GM06990 (cell line): ENCODE results near the gene PCBP3.

ENCODE experiments used
- DNase-seq: peaks from one replicate; pipeline ENCODE4 v3.0.0-alpha.2; 2011; ENCODE audit not compliant: insufficient read length; ENCODE audit errors: extremely low read depth
- H3K27me3 ChIP-seq: replicated peaks from 2 replicates; pipeline ENCODE4 v1.6.0; 2011; ENCODE audit warnings: low read length; ENCODE audit not compliant: control insufficient read depth, insufficient read depth
- H3K36me3 ChIP-seq: 2 replicates; pipeline ENCODE4 v1.5.1; 2011; ENCODE audit warnings: low read length; ENCODE audit not compliant: control insufficient read depth, insufficient read depth
- H3K4me3 ChIP-seq: replicated peaks from 2 replicates; pipeline ENCODE4 v1.5.1; 2011; ENCODE audit warnings: low read depth, mild to moderate bottlenecking, control low read depth, low read length
- TF ChIP-seq, protein P1 (sequence below): IDR thresholded peaks from 2 replicates; pipeline ENCODE4 v1.5.1; 2011; ENCODE audit warnings: low read length, control low read depth, mild to moderate bottlenecking, inconsistent platforms; ENCODE audit not compliant: insufficient read depth, poor library complexity, severe bottlenecking

Gene PCBP3

DNA sequence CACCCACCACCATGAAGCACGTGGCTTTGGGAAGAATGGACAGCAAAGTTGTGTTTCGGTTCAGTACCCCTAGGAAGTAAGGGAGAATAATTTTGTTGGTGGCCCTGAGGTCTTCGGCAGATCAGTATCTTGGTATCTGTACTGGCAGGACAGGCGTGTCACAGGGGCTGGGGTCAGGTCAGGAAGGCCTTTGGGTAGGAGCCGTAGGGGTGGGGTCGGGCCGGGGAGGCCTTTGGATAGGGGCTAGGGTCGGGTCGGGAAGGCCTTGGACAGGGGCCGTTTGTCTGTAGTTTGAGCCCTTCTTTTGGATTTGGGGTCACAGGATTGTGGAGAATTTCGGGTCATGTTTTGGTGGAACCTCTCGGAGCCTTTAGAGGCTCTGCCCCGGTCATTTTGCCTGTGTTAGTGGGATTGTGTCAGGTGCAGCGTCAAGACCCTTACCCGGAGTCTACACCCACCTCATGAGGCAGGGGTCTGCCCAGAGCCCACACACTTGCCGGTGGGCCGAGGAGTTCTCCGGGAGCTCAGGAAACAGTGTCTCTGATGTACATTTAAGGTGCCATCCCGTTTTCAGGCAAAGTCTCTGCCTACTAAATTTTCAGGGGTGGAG, 262.8 kb downstream of the PCBP3 start:
- TF ChIP-seq, protein P1, sequence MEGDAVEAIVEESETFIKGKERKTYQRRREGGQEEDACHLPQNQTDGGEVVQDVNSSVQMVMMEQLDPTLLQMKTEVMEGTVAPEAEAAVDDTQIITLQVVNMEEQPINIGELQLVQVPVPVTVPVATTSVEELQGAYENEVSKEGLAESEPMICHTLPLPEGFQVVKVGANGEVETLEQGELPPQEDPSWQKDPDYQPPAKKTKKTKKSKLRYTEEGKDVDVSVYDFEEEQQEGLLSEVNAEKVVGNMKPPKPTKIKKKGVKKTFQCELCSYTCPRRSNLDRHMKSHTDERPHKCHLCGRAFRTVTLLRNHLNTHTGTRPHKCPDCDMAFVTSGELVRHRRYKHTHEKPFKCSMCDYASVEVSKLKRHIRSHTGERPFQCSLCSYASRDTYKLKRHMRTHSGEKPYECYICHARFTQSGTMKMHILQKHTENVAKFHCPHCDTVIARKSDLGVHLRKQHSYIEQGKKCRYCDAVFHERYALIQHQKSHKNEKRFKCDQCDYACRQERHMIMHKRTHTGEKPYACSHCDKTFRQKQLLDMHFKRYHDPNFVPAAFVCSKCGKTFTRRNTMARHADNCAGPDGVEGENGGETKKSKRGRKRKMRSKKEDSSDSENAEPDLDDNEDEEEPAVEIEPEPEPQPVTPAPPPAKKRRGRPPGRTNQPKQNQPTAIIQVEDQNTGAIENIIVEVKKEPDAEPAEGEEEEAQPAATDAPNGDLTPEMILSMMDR: no peak
- H3K4me3 ChIP-seq: no peak overlapping the region
- DNase-seq: no peak
- H3K36me3 ChIP-seq: no peaks in the 10 kb centered on the region
- no peaks in the 10 kb centered on the region for H3K27me3 ChIP-seq

- TF ChIP-seq, protein P1: no peak
- Histone ChIP-seq H3K4me3 (no peak overlapping the region), H3K36me3 (no peaks in the 10 kb centered on the region), H3K27me3 (no peaks in the 10 kb centered on the region)
- DNase-seq: no peak
Measured at GRCh38 chr21:45906859-45907258, 263.3 kb downstream of the PCBP3 start.

DNA sequence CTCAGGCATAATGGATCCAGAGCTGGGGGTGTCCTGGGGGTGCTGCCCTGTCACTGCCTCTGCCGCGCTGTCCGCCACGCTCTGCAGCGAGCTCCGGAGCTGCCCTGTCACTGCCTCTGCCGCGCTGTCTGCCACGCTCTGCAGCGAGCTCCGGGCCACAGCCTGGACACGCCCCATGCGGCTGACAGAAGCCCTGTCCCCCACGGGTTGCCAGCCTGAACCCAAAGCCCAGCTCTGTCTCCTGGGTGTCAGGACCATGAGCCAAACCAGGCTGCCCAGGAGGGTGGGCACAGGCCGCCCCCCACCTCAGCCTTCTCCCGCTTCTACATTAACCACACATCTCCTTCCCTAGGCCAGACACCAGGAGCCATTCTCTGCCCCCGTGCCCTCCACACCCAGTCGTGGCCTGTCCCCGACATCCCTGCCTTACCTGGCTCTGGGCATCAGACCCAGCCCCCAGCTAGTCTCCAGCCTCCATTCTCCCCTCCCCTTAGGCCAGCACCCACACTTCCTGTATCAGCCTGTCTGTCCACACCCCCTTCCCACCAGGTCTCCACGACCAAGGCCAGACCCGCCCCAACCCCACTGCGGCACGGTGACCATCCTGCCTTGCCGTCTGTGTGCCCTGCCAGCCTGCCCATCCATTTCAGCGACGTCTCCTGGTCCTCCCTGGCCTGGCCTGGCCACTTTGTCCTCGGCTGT, 265.2 kb downstream of the PCBP3 start:
- no peak for DNase-seq
- no peak overlapping the region for H3K4me3 ChIP-seq
- no peaks in the 10 kb centered on the region for H3K27me3 ChIP-seq
- no peaks in the 10 kb centered on the region for H3K36me3 ChIP-seq
- TF ChIP-seq, protein P1: no peak

DNA sequence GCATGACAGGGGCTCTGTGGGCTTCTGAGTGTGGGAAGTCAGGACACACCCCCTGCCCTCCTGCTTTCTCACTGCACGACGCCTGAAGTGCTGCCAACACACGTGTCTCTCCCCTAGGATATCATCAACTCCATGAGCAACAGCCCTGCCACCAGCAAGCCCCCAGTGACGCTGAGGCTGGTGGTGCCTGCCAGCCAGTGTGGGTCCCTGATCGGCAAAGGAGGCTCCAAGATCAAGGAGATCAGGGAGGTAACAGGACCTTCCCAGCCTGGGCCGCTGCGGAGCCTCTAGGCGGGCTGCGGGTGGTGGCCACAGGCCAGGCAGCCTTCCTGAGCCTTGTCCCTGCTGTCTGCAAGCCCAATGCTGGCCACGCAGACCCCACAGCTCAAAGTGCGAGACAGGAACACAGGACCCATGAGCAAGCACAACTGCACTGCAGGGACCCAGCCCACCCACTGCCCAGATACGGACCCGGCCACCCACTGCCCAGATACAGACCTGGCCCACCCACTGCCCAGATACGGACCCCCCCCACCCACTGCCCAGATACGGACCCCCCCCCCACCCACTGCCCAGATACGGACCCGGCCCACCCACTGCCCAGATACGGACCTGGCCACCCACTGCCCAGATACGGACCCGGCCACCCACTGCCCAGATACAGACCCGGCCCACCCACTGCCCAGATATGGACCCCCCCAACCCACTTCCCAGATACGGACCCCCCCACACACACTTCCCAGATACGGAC, 265.9 kb downstream of the PCBP3 start:
- TF ChIP-seq, protein P1: no peak
- H3K4me3 ChIP-seq: no peak overlapping the region
- no peaks in the 10 kb centered on the region for H3K27me3 ChIP-seq
- H3K36me3 ChIP-seq: no peaks in the 10 kb centered on the region
- no peak for DNase-seq

GRCh38 chr21:45910155-45910547, 266.6 kb downstream of the PCBP3 start:
- H3K27me3 ChIP-seq: no peaks in the 10 kb centered on the region

More at GRCh38 chr21:45910155-45910547, 266.6 kb downstream of the PCBP3 start:
- no peak overlapping the region for H3K4me3 ChIP-seq
- DNase-seq: no peak
- no peaks in the 10 kb centered on the region for H3K36me3 ChIP-seq
- TF ChIP-seq, protein P1: no peak
